ENCODE results near the gene CDH13.

DNA sequence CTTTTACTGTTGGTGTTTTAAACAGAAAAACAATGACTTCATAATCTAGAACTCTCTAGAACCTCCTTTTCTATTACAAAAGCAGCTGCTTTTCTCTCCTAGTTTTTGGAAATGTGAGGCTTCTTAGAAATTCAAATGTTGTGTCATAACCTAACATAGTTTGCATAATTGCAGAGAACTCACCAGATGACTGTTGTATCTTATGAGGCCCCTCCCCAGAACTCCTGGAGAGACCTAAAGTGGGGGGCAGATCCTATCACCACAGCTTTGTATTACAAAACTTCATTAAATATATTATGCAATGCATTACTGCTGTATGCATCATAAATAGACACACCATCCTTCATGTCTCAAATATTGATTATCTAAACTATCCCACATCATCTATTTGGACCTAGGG is 642.3 kb downstream of the CDH13 start:
- TF ChIP-seq, protein P1, sequence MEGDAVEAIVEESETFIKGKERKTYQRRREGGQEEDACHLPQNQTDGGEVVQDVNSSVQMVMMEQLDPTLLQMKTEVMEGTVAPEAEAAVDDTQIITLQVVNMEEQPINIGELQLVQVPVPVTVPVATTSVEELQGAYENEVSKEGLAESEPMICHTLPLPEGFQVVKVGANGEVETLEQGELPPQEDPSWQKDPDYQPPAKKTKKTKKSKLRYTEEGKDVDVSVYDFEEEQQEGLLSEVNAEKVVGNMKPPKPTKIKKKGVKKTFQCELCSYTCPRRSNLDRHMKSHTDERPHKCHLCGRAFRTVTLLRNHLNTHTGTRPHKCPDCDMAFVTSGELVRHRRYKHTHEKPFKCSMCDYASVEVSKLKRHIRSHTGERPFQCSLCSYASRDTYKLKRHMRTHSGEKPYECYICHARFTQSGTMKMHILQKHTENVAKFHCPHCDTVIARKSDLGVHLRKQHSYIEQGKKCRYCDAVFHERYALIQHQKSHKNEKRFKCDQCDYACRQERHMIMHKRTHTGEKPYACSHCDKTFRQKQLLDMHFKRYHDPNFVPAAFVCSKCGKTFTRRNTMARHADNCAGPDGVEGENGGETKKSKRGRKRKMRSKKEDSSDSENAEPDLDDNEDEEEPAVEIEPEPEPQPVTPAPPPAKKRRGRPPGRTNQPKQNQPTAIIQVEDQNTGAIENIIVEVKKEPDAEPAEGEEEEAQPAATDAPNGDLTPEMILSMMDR (IDR thresholded peaks at IDR 0.05), result no peak
- no peak for TF ChIP-seq POLR2A (IDR thresholded peaks at IDR 0.05)

Measured in adrenal gland (tissue), 5 donors.